ENCODE measurements around the gene PANK4.
A peak's percentile ranks its signal among the peaks of the same experiment; 100 is the strongest.
"Not testable (repeated sequence)": the region's sequence is repeated elsewhere in the genome, so short reads cannot be mapped to it uniquely, and the experiment has no call there.

Gene PANK4

GRCh38 chr1:2473198-2473597, 53.2 kb downstream of the PANK4 start:
- DNase-seq, result no peak

- no peak for DNase-seq
These were observed 53.7 kb downstream of the PANK4 start for GRCh38 chr1:2472561-2473177.

GRCh38 chr1:2472109-2472508, 54.3 kb downstream of the PANK4 start:
- DNase-seq, result no peak

GRCh38 chr1:2471587-2472001, 54.8 kb downstream of the PANK4 start:
- no peak for DNase-seq

- DNase-seq, result no peak
These were observed 55.3 kb downstream of the PANK4 start for GRCh38 chr1:2471159-2471471.

GRCh38 chr1:2470290-2471158, 55.9 kb downstream of the PANK4 start:
- DNase-seq, result no peak

- DNase-seq, result no peak
These were observed 57.1 kb downstream of the PANK4 start for GRCh38 chr1:2469103-2469940.

GRCh38 chr1:2468540-2468939, 57.9 kb downstream of the PANK4 start:
- DNase-seq, result no peak

GRCh38 chr1:2468041-2468472, 58.3 kb downstream of the PANK4 start:
- DNase-seq, result peak; percentile 14 to 24

GRCh38 chr1:2466958-2467554, 59.3 kb downstream of the PANK4 start:
- peak; percentile 21 to 25 for DNase-seq

GRCh38 chr1:2466270-2466665, 60.1 kb downstream of the PANK4 start:
- no peak for DNase-seq

GRCh38 chr1:2465371-2466269, 60.8 kb downstream of the PANK4 start:
- no peak for DNase-seq

- no peak for DNase-seq
These were observed 63.0 kb downstream of the PANK4 start for GRCh38 chr1:2463396-2463795.

- no peak for DNase-seq
These were observed 63.6 kb downstream of the PANK4 start for GRCh38 chr1:2462819-2463218.

- no peak for DNase-seq
These were observed 65.2 kb downstream of the PANK4 start for GRCh38 chr1:2460996-2461751.

- no peak for DNase-seq
These were observed 66.2 kb downstream of the PANK4 start for GRCh38 chr1:2460203-2460602.

- DNase-seq, result no peak
These were observed 66.6 kb downstream of the PANK4 start for GRCh38 chr1:2459757-2460156.

GRCh38 chr1:2459102-2459753, 67.2 kb downstream of the PANK4 start:
- not testable (repeated sequence) for DNase-seq

GRCh38 chr1:2458687-2459086, 67.7 kb downstream of the PANK4 start:
- no peak for DNase-seq

Data from stimulated activated CD4-positive, alpha-beta T cell treated with anti-CD3 and anti-CD28 coated beads, Interleukin-2, amount 100 ng/mL, for 48 hours (primary cell).